HepG2 (cell line): ENCODE data around the gene GLUL. TPM values are rescaled to one million over a fixed set of nuclear protein-coding genes. Genes with fewer than 3 reads are reported as not detected.

Experiments used
- ATAC-seq: fragments of 200-7000 bp; cut with Tn5 transposase; 3 replicates; pipeline ENCODE4 v1.9.1; 2020; ENCODE audit warnings: mild to moderate bottlenecking, moderate library complexity
- BruUV-seq: library from RNA; stranded (reverse); fragments of 400-500 nt; replicated peaks from 2 replicates; lab custom pipeline; 2021; lab: Mats Ljungman, UMichigan
- CTCF ChIA-PET: fragments of 300-600 bp; formaldehyde crosslinking; extraction: SDS; loops from one replicate; lab custom pipeline; 2021; ENCODE audit warnings: low total read pairs, inconsistent platforms, low intra/inter-chr PET ratio; lab: Yijun Ruan, JAX
- POLR2A ChIA-PET: fragments of 350-600 bp; sonication (Branson Sonifier 250); formaldehyde crosslinking; loops from one replicate; lab custom pipeline; 2020; ENCODE audit warnings: antibody characterized with exemption, inconsistent platforms; lab: Yijun Ruan, JAX
- DNase-seq: peaks from one replicate; pipeline ENCODE4 v3.0.0-alpha.2; 2015; ENCODE audit warnings: low spot score
- FAIRE-seq: peaks from 3 replicates; lab custom pipeline; 2011; peaks lifted over from hg19 to GRCh38; lab: Jason Lieb, UNC
- H2AFZ ChIP-seq: one replicate; pipeline ENCODE4 v1.6.1; 2011; ENCODE audit warnings: low read length, inconsistent platforms
- H3K27ac ChIP-seq: fragments of 300-600 bp; 3 replicates; pipeline ENCODE4 v1.8.0; 2011; ENCODE audit warnings: mixed run types, mild to moderate bottlenecking, mixed read lengths, low read length, inconsistent platforms; ENCODE audit not compliant: insufficient read depth; ENCODE audit errors: extremely low read length
- H3K27me3 ChIP-seq, 2 experiments: fragments of 200-600 bp in 1 of 2; 2 replicates in 1 of 2; 3 replicates in 1 of 2; pipeline versions ENCODE4 v1.6.0 to v1.8.0; 2011; ENCODE audit warnings: low read length in 2 of 2, mild to moderate bottlenecking in 2 of 2, moderate library complexity in 2 of 2, inconsistent platforms in 1 of 2; ENCODE audit not compliant: insufficient read depth in 2 of 2, control insufficient read depth in 1 of 2
- H3K36me3 ChIP-seq, 2 experiments: fragments of 200-600 bp in 1 of 2; replicated peaks in 1 of 2; 2 replicates in 1 of 2; 3 replicates in 1 of 2; pipeline versions ENCODE4 v1.5.1 to v1.8.0; 2011; ENCODE audit warnings: low read length in 2 of 2, inconsistent platforms in 1 of 2; ENCODE audit not compliant: insufficient read depth in 2 of 2, control insufficient read depth in 1 of 2
- H3K4me1 ChIP-seq: 2 replicates; pipeline ENCODE4 v1.5.1; 2012; ENCODE audit warnings: low read length, inconsistent platforms; ENCODE audit not compliant: insufficient read depth
- H3K4me2 ChIP-seq: 2 replicates; pipeline ENCODE4 v1.6.0; 2011; ENCODE audit warnings: low read depth, low read length, inconsistent platforms
- H3K4me3 ChIP-seq, 3 experiments: fragments of 200-600 bp in 1 of 3; sonication (generic), shearing (Covaris generic) in 1 of 3; replicated peaks in 1 of 3; 2 replicates each; pipeline ENCODE4 v1.5.1; 2011 to 2016; ENCODE audit warnings: low read length in 3 of 3, inconsistent platforms in 2 of 3, low read depth in 2 of 3, mild to moderate bottlenecking in 2 of 3, control low read depth in 1 of 3, mixed read lengths in 1 of 3; ENCODE audit not compliant: insufficient read depth in 1 of 3
- H3K79me2 ChIP-seq: one replicate; pipeline ENCODE4 v1.6.1; 2011; ENCODE audit warnings: low read length, inconsistent platforms; ENCODE audit not compliant: insufficient read depth
- H3K9ac ChIP-seq: 2 replicates; pipeline ENCODE4 v1.6.0; 2011; ENCODE audit warnings: mild to moderate bottlenecking, low read depth, low read length, inconsistent platforms; ENCODE audit not compliant: insufficient read depth
- H3K9me3 ChIP-seq: 2 replicates; pipeline ENCODE4 v1.5.1; 2012; ENCODE audit warnings: mild to moderate bottlenecking, low read length
- H4K20me1 ChIP-seq: 2 replicates; pipeline ENCODE4 v1.6.0; 2011; ENCODE audit warnings: inconsistent platforms, mild to moderate bottlenecking, low read length, moderate library complexity; ENCODE audit not compliant: insufficient read depth
- MIER3 ChIP-seq: IDR thresholded peaks from 2 replicates; pipeline ENCODE4 v1.6.1; 2016; ENCODE audit warnings: missing compliant biosample characterization, borderline replicate concordance
- NFE2L2 ChIP-seq: fragments of 150-350 bp; IDR thresholded peaks from 2 replicates; pipeline ENCODE4 v1.6.1; 2014; ENCODE audit warnings: low read length
- POGZ ChIP-seq: sonication (generic); formaldehyde crosslinking; IDR thresholded peaks from 2 replicates; pipeline ENCODE4 v1.4.0; 2020; ENCODE audit warnings: mild to moderate bottlenecking, missing genetic modification reagents
- TEAD3 ChIP-seq: optimal IDR thresholded peaks from 2 replicates; pipeline ENCODE3; 2016; ENCODE audit warnings: borderline replicate concordance
- THAP9 ChIP-seq: sonication (generic); formaldehyde crosslinking; IDR thresholded peaks from 2 replicates; pipeline ENCODE4; 2020; ENCODE audit warnings: missing genetic modification reagents, mild to moderate bottlenecking, borderline replicate concordance
- ZNF556 ChIP-seq: sonication (generic); formaldehyde crosslinking; IDR thresholded peaks from 2 replicates; pipeline ENCODE4 v1.4.0; 2020; ENCODE audit warnings: mild to moderate bottlenecking, missing genetic modification reagents, borderline replicate concordance
- ZNF784 ChIP-seq: sonication (generic); formaldehyde crosslinking; IDR thresholded peaks from 2 replicates; pipeline ENCODE4 v1.5.1; 2020; ENCODE audit warnings: missing genetic modification reagents, mild to moderate bottlenecking, borderline replicate concordance
- WGBS: methylation state at CpG from one replicate; pipeline ENCODE4 v1.1.6; 2017; ENCODE audit warnings: low lambda C conversion rate; 5-methylcytosine and 5-hydroxymethylcytosine counted together
- in situ Hi-C: cut with HindIII; loops from 2 replicates; pipeline ENCODE4 v1.10.0; 2017; ENCODE audit warnings: low pct_unique_long_range_greater_than_20kb; ENCODE audit not compliant: extremely low pct_ligation_motif_present
- intact Hi-C: fragments of 100-400 bp; cut with micrococcal nuclease; formaldehyde crosslinking; loops from one replicate; pipeline ENCODE4 v1.10.0; 2022; ENCODE audit not compliant: unreplicated experiment
- polyA plus RNA-seq, 8 experiments: library from polyadenylated mRNA; depleted of rRNA in 3 of 8; stranded (reverse) in 7 of 8; unstranded in 1 of 8; fragments of >200 nt; fragmentation: Illumina TruSeq in 4 of 8; extraction: Trizol in 4 of 8; gene quantifications; 2 replicates each; pipeline versions ENCODE4 v1.2.1 to v1.2.3, GENCODE V29; 2011 to 2016; ENCODE audit warnings: low read depth in 4 of 8, missing spikeins in 1 of 8, mixed read lengths in 1 of 8; ENCODE audit not compliant: insufficient read depth in 1 of 8
- total RNA-seq, 5 experiments: library from RNA; depleted of rRNA; stranded (reverse); fragments of >200 nt; fragmentation: Illumina TruSeq; extraction: Trizol; gene quantifications; 2 replicates each; pipeline ENCODE4 v1.2.3, GENCODE V29; 2016; ENCODE audit warnings: low read depth in 1 of 5
- TF ChIP-seq, protein P1 (sequence below): IDR thresholded peaks from 2 replicates; pipeline ENCODE4 v1.6.1; 2016; ENCODE audit warnings: low read depth, control low read depth
- TF ChIP-seq, protein P2 (sequence below): sonication (generic); formaldehyde crosslinking; conservative IDR thresholded peaks from 2 replicates; pipeline ENCODE4 v1.4.0; 2020; ENCODE audit warnings: mild to moderate bottlenecking, missing genetic modification reagents, moderate library complexity

GLUL gene
- total and polyA plus RNA-seq, 2 of the 13 experiments (the other 11 are each of a cell fraction or from before 2014, with no cell fraction given): 423 to 827 TPM

DNA sequence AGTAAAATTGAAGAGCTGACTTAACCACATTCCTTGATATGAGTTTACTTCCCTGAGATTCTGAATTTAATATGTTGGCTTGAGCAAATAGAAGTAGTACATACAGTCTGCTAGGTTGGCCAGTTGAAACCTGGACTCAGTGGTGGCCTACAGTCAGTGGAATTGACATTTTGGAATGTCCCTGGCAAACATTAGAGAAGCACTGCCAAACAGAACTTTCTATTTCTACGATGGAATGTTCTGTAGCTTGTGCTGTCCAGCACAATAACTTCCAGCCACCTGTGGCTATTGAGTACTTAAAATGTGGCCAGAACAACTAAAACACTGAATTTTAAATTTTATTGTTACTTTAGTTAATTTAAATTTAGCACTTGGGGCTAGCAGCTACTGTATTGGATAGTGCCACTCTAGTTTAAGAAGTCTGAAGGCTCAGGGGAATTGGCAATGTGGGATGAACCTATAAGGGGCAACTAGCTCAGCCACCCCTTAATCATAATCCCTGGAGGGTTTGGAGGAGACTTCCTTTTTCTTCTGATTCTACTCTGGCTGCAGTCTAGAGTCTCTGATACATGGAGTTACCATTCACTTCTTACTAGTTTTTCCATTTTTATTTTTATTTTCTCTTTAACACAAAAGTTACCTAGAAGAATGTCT, 19.2 kb upstream of the GLUL start (continued):
- TF ChIP-seq, protein P1, sequence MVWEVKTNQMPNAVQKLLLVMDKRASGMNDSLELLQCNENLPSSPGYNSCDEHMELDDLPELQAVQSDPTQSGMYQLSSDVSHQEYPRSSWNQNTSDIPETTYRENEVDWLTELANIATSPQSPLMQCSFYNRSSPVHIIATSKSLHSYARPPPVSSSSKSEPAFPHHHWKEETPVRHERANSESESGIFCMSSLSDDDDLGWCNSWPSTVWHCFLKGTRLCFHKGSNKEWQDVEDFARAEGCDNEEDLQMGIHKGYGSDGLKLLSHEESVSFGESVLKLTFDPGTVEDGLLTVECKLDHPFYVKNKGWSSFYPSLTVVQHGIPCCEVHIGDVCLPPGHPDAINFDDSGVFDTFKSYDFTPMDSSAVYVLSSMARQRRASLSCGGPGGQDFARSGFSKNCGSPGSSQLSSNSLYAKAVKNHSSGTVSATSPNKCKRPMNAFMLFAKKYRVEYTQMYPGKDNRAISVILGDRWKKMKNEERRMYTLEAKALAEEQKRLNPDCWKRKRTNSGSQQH (CRISPR knock-in tag): no peak
- TF ChIP-seq, all 625 proteins: peak for 0

DNA sequence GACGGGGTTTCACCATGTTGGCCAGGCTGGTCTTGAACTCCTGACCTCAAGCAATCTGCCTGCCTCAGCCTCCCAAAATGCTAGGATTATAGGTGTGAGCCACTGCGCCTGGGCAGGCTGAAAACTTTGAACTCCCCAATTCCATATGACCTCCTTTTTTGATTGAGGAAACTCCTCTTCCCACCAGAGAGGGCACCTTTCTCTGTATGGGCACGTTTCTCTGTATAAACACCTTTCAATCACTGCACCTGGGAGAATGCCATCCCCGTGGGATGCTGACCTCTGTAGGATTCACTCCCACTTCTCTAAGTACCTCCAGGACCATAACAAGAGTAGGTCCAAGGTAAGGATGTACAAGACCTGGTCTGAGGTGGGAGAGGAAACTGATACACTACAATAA, 18.5 kb upstream of the GLUL start:
- 5% methylated on average over 4 of the region's 4 CpGs for WGBS
- Histone ChIP-seq H3K27ac (no peak overlapping the region), H3K4me3 (no peak overlapping the region), H3K9me3 (peaks cover 11% of the 10 kb centered on the region), H3K36me3 (no peaks in the 10 kb centered on the region), H4K20me1 (no peaks in the 10 kb centered on the region), H2AFZ (no peak overlapping the region), H3K4me2 (no peak overlapping the region), H3K27me3 (peaks cover 0 to 3% of the 10 kb centered on the region in 2 experiments; a peak in 1 of 5 replicates), H3K79me2 (no peaks in the 10 kb centered on the region), H3K9ac (no peak overlapping the region), H3K4me1 (peaks cover 17% of the 10 kb centered on the region)
- TF ChIP-seq, protein P2, sequence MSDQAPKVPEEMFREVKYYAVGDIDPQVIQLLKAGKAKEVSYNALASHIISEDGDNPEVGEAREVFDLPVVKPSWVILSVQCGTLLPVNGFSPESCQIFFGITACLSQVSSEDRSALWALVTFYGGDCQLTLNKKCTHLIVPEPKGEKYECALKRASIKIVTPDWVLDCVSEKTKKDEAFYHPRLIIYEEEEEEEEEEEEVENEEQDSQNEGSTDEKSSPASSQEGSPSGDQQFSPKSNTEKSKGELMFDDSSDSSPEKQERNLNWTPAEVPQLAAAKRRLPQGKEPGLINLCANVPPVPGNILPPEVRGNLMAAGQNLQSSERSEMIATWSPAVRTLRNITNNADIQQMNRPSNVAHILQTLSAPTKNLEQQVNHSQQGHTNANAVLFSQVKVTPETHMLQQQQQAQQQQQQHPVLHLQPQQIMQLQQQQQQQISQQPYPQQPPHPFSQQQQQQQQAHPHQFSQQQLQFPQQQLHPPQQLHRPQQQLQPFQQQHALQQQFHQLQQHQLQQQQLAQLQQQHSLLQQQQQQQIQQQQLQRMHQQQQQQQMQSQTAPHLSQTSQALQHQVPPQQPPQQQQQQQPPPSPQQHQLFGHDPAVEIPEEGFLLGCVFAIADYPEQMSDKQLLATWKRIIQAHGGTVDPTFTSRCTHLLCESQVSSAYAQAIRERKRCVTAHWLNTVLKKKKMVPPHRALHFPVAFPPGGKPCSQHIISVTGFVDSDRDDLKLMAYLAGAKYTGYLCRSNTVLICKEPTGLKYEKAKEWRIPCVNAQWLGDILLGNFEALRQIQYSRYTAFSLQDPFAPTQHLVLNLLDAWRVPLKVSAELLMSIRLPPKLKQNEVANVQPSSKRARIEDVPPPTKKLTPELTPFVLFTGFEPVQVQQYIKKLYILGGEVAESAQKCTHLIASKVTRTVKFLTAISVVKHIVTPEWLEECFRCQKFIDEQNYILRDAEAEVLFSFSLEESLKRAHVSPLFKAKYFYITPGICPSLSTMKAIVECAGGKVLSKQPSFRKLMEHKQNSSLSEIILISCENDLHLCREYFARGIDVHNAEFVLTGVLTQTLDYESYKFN (CRISPR knock-in tag): no peak
- TF ChIP-seq MIER3 (CRISPR knock-in tag) (no peak), ZNF556 (CRISPR knock-in tag) (no peak), TEAD3 (CRISPR knock-in tag) (no peak), ZNF784 (CRISPR knock-in tag) (no peak), THAP9 (CRISPR knock-in tag) (no peak), POGZ (CRISPR knock-in tag) (no peak), NFE2L2 (no peak)
- ATAC-seq (no peak), DNase-seq (no peak), FAIRE-seq (no peak)
- ChIA-PET POLR2A (no interaction called here), CTCF (no interaction called here)
- no TSS peak for BruUV-seq
- intact Hi-C loops (no loop called here), in situ Hi-C loops (no loop called here)
